Prostate gland (tissue), 2 donors: ENCODE data around the gene MUSK.

Experiments used
- CTCF ChIP-seq, 4 experiments: fragments of 200-600 bp in 2 of 4; fragments of 450-650 bp in 2 of 4; sonication (generic) in 2 of 4; IDR thresholded peaks; 1 replicate in 3 of 4; 2 replicates in 1 of 4; pipeline ENCODE4 v1.5.1; 2016 to 2019; ENCODE audit warnings: antibody characterized with exemption in 4 of 4, mild to moderate bottlenecking in 2 of 4, moderate library complexity in 2 of 4
- POLR2A ChIP-seq: fragments of 450-650 bp; IDR thresholded peaks from one replicate; pipeline ENCODE4 v1.6.1; 2016; ENCODE audit warnings: antibody characterized with exemption, mild to moderate bottlenecking

GRCh38 chr9:110835404-110835803 lies 166.8 kb downstream of the MUSK start:
- TF ChIP-seq CTCF (IDR thresholded peaks at IDR 0.05) (no peak), POLR2A (no peak)
